Activated naive CD8-positive, alpha-beta T cell treated with anti-CD3 and anti-CD28 coated beads, Interleukin-2, amount 50 U/mL, for 24 hours (primary cell): ENCODE measurements around the gene RAB36.

Experiments
- ATAC-seq: fragments of 150-1000 bp; cut with Tn5 transposase; one replicate; pipeline ENCODE4 v1.10.0; 2021
- DNase-seq: peaks from one replicate; pipeline ENCODE4 v3.0.0; 2021
- H3K27ac Mint-ChIP-seq: one replicate; pipeline ENCODE4 v1.8.0; 2021; ENCODE audit warnings: mild to moderate bottlenecking, mixed read lengths
- H3K27me3 Mint-ChIP-seq: one replicate; pipeline ENCODE4 v1.8.0; 2021; ENCODE audit warnings: mixed read lengths
- H3K36me3 Mint-ChIP-seq: one replicate; pipeline ENCODE4 v1.8.0; 2021; ENCODE audit warnings: low read depth, mixed read lengths
- H3K4me1 Mint-ChIP-seq: one replicate; pipeline ENCODE4 v1.8.0; 2021; ENCODE audit warnings: mixed read lengths
- H3K4me3 Mint-ChIP-seq: one replicate; pipeline ENCODE4 v1.8.0; 2021; ENCODE audit warnings: mild to moderate bottlenecking, moderate library complexity, mixed read lengths
- H3K9me3 Mint-ChIP-seq: one replicate; pipeline ENCODE4 v1.8.0; 2021; ENCODE audit warnings: mixed read lengths

Gene RAB36, protein sequence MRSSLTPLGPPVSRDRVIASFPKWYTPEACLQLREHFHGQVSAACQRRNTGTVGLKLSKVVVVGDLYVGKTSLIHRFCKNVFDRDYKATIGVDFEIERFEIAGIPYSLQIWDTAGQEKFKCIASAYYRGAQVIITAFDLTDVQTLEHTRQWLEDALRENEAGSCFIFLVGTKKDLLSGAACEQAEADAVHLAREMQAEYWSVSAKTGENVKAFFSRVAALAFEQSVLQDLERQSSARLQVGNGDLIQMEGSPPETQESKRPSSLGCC

DNA sequence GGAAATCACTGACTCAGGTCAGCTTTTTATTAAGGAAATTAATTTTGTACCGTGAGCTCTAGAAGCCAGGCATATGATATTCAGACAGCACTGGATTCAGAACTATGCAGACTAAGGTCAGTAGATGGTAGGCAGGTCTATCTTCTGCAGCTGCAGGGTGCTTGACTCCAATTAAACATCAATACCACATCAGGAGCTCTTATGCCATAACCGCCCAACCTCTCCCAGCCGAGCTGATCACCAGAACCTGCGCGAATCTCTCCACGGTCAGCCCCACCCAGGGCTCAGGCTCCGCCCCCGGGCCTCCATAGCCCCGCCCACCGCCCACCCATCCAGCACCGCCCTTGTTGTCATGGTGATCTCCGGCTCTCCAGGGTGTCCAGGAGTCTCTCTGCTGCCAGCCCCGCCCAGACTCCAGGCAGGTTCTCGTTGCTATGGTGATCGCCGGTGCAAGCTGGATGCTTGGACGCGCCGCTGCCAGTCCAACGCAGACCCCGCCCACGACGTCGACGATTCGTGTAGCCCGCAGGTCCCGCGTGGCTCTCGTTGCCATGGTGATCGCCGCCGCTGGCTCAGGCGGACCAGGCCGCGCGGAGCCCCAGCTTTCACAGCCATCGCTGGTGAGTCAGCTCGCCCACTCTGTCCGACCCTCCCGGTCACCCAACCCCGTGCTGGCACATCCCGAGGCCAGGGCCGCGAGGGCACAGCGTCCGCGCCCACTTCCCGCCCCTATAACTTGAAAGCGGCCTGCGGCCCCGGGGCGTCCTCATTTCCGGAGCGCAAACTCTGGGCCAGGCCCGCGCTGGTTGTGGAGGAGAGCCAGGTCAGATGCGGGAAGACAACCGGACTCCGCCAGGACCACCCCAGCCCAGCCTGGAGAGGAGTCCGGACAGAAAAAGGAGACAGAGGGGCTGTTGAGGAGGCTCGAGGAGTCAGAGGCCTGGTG is at the start of gene RAB36:
Gene RAB36 (plus strand): TSS at position 546 of the 946 bp plus-strand sequence. CDS start 1,140 bp downstream, outside the sequence.
- H3K9me3 Mint-ChIP-seq, result no peaks in the 10 kb centered on the region
- H3K4me1 Mint-ChIP-seq, result peaks cover 43% of the 10 kb centered on the region
- DNase-seq, result peak; percentile 84
- H3K4me3 Mint-ChIP-seq, result peak within 1 kb of the TSS; percentile 71
- peaks cover 4% of the 10 kb centered on the region for H3K36me3 Mint-ChIP-seq
- peak within 1 kb of the TSS; percentile 42 for H3K27ac Mint-ChIP-seq
- ATAC-seq, result peak; percentile 57
- no peaks in the 10 kb centered on the region for H3K27me3 Mint-ChIP-seq

DNA sequence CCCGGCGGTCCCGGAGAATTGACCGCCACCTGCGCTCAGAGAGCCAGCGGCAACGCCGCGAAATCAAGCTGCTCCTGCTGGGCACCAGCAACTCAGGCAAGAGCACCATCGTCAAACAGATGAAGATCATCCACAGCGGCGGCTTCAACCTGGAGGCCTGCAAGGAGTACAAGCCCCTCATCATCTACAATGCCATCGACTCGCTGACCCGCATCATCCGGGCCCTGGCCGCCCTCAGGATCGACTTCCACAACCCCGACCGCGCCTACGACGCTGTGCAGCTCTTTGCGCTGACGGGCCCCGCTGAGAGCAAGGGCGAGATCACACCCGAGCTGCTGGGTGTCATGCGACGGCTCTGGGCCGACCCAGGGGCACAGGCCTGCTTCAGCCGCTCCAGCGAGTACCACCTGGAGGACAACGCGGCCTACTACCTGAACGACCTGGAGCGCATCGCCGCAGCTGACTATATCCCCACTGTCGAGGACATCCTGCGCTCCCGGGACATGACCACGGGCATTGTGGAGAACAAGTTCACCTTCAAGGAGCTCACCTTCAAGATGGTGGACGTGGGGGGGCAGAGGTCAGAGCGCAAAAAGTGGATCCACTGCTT is 49.4 kb upstream of the RAB36 start:
- ATAC-seq (no peak), DNase-seq (no peak)
- Mint-ChIP-seq H3K4me3 (no peak overlapping the region), H3K27me3 (no peaks in the 10 kb centered on the region), H3K9me3 (no peaks in the 10 kb centered on the region), H3K4me1 (no peaks in the 10 kb centered on the region), H3K27ac (no peak overlapping the region), H3K36me3 (no peaks in the 10 kb centered on the region)

DNA sequence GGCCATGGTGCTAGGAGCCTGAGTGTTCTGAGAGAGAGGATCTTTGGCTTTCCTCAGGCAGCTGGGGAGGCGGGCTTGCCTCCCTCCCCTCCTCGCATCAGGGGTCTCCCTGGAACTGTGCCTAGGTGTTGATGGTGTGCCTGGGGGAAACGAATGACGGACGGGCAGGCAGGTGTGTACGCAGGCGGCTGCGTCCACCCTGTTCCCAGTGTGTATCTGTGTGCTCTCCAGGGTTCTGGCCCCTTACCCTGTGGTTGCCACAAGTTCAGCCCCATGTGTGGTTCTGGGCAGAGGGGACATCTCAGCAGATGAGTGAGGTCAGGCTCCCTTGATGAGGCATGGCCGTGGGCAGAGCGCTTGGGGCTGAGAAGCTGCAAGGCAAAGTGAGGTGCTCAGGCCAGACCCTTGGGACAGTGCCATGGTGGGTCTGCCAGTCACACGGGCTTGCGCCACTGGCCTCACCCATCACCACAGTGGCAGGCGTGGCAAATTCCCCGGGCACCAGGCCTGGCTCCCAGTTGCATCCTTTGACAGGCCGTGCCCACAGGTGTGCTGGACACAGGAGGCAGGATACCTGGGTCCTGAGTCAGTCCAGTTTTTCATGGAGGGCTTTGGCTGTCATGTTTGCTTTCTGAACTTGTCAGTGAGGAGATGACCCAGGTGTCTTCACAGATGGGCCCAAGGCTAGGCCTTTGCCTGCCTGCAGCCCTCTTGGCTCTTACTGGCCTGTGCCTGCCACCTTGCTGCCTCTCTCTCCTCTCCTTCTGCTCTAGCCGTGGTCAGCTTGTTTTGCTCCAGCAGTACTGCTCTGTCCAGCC is 47.7 kb upstream of the RAB36 start:
- ATAC-seq (no peak), DNase-seq (no peak)
- H3K4me3 Mint-ChIP-seq, result no peak overlapping the region
- H3K27me3 Mint-ChIP-seq, result no peaks in the 10 kb centered on the region
- H3K9me3 Mint-ChIP-seq, result no peaks in the 10 kb centered on the region
- H3K4me1 Mint-ChIP-seq, result no peaks in the 10 kb centered on the region
- H3K27ac Mint-ChIP-seq, result no peak overlapping the region
- no peaks in the 10 kb centered on the region for H3K36me3 Mint-ChIP-seq

DNA sequence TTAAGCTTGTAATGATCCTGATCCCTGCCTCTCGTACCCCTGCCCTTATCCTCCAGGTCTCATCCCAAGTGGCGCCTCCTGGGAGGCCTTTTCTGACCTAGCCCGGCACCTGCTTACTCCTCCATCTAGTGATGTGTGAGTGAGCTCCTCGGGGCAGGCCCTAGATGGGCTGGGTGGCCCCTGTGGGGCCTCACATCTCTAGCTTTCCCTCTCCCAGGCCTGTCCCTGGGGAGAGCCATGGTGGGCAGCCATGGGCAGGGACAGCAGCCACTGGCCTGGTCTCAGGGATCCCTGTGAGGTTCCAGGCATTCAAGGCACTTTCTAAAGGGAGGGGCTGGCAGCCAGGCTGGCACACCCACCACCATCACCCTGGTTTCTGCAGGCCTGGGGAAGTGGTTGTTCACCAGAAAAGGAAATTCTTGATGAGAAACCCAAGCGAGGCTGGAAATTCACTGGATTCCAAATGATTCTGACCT is 47.0 kb upstream of the RAB36 start:
- H3K4me3 Mint-ChIP-seq, result no peak overlapping the region
- H3K36me3 Mint-ChIP-seq, result no peaks in the 10 kb centered on the region
- no peaks in the 10 kb centered on the region for H3K27me3 Mint-ChIP-seq
- ATAC-seq (no peak), DNase-seq (no peak)
- no peaks in the 10 kb centered on the region for H3K9me3 Mint-ChIP-seq
- no peaks in the 10 kb centered on the region for H3K4me1 Mint-ChIP-seq
- no peak overlapping the region for H3K27ac Mint-ChIP-seq

DNA sequence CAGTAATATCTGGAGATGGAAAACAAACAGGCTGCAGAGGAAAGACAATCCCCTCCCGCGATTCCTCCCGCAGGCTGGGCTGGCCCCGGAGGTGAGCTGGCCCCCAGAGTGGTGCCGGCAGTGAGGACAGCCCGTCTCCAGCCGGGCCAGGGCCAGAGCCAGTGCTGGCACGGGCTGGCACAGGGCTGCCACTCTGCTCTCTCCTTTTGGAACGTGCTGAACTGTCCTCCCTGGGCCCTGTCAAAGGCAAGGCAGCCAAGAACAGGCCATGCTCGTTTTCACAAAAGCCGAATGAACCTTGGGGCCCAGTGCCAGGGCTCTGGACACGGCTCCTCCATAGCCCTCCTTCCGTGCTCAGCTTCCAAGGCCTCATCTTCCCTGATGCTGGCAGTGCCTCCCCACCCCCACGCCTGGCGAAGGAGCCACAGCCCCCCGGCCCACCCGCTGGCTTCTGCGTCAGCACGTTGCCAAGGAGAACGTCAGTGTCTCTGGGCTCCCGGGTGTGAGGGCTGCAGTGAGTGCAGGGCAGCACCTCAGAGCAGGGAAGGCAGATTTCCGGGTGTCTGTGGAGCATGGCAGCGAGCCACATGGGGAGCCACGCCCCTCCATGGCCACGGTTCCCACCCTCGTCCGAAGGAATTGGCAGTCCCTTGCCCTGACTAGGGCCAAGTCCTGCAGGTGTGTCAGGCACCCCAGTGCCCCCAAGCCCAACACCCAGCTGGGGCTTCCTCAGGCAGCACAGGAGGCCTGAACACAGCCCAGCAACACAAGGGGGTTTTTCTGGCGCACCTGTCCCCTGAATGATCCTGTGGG is 46.4 kb upstream of the RAB36 start:
- Mint-ChIP-seq H3K27me3 (no peaks in the 10 kb centered on the region), H3K36me3 (no peaks in the 10 kb centered on the region), H3K4me1 (no peaks in the 10 kb centered on the region), H3K9me3 (no peaks in the 10 kb centered on the region), H3K27ac (no peak overlapping the region), H3K4me3 (no peak overlapping the region)
- no peak for ATAC-seq
- DNase-seq, result no peak

DNA sequence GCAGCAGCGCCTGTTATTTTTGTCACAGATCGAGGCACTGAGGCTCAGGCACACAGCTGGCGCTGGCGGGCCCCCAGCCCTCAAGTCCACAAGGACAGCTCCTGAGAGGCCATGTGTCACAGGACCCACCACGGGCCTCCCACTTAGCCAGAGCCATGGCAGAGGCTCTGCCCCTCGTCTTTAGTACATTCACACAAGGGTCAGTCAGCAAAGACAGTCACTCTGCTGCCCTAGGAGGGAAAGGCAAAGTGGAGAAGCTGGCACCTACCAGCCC is 45.8 kb upstream of the RAB36 start:
- H3K27me3 Mint-ChIP-seq, result no peaks in the 10 kb centered on the region
- H3K4me3 Mint-ChIP-seq, result no peak overlapping the region
- no peaks in the 10 kb centered on the region for H3K4me1 Mint-ChIP-seq
- no peaks in the 10 kb centered on the region for H3K36me3 Mint-ChIP-seq
- DNase-seq, result no peak
- no peak overlapping the region for H3K27ac Mint-ChIP-seq
- no peaks in the 10 kb centered on the region for H3K9me3 Mint-ChIP-seq
- no peak for ATAC-seq

DNA sequence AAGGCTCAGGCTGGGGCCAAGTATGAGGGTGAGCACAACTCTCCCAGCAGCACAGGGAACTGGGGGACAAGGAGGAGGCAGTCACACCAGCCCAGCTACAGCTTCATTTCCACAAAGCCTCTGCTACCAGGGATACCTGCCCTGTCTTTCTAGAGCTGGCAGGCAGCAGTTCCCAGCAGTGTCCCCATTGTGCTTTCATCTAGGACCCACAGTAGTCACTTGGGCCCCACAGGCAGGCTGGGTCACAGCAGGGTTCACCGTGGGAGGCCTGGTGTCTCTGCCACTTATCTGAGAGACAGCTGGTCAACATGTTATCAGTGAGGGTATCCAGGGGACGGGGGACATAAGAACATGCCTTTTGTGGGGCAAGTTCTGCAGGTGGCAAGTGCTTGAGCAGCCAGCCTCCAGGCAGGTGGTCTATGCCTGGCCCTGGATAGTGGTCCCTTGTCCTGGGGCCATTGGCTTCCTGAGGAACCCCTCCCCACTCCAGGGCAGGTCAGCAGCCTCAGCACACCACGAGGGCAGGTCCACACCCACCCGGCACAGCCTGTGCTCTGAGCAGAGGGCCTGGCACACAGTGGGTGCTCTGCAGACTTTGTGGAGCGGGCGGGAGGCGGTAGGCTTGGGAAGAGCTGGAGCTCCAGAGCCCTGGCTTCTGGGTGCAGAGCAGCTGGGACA is 45.0 kb upstream of the RAB36 start:
- DNase-seq, result no peak
- no peak overlapping the region for H3K4me3 Mint-ChIP-seq
- H3K27ac Mint-ChIP-seq, result no peak overlapping the region
- H3K36me3 Mint-ChIP-seq, result no peaks in the 10 kb centered on the region
- no peaks in the 10 kb centered on the region for H3K9me3 Mint-ChIP-seq
- ATAC-seq, result no peak
- no peaks in the 10 kb centered on the region for H3K4me1 Mint-ChIP-seq
- H3K27me3 Mint-ChIP-seq, result no peaks in the 10 kb centered on the region

DNA sequence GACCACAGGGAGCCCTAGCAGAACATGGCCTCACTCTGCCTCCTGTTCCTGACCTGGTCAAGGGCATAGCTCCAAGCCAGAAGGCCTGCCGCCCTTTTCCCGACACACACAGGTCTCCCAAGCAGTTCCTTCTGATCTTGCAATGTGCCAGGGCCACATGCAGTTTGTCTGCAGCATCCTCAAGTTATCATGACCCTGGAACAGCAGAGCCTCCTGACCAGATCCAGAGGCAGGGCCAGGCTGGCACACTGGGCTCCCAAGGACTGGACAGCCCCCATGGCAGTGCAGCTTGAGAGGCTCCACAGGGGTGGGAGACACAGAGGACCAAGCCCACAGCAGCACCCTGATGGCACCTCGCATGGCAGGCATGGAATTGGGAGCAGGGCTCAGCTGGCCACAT is 43.8 kb upstream of the RAB36 start:
- Mint-ChIP-seq H3K4me3 (no peak overlapping the region), H3K27ac (no peak overlapping the region), H3K36me3 (no peaks in the 10 kb centered on the region), H3K9me3 (no peaks in the 10 kb centered on the region), H3K4me1 (no peaks in the 10 kb centered on the region), H3K27me3 (no peaks in the 10 kb centered on the region)
- ATAC-seq (no peak), DNase-seq (no peak)

DNA sequence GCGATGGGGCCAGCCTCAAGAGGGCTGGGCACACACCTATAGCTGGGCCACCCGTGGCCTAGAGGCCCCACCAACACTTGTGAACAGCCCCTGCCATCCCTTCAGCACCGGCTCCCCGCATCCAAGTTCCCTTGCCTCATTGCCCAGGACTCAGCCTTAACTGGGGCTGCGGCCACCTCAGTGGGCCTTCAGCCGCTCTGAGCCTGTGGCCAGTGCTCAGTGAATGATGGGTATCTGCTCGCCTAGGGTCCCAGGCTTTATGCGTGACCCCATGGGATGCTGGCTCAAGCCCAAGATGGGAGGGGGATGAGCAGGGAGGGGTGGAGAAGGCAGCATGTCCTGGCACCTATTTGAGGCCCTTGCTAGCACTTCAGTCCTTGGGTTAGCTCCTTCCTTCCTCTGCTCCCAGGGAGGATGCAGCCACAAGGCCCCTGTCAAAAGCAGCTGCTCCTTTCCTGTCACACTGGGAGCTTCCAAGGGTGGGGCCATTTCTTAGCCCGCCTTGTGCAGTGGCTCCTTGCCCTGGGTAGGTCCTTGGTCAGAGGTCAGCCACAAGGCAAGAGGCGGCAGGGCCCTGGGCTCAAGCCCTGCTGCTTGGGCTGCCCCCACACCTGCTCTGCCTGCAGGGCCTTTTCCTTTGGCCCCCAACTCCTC is 43.1 kb upstream of the RAB36 start:
- H3K4me1 Mint-ChIP-seq, result no peaks in the 10 kb centered on the region
- no peaks in the 10 kb centered on the region for H3K27me3 Mint-ChIP-seq
- H3K27ac Mint-ChIP-seq, result no peak overlapping the region
- ATAC-seq (no peak), DNase-seq (no peak)
- no peaks in the 10 kb centered on the region for H3K36me3 Mint-ChIP-seq
- H3K9me3 Mint-ChIP-seq, result no peaks in the 10 kb centered on the region
- no peak overlapping the region for H3K4me3 Mint-ChIP-seq

DNA sequence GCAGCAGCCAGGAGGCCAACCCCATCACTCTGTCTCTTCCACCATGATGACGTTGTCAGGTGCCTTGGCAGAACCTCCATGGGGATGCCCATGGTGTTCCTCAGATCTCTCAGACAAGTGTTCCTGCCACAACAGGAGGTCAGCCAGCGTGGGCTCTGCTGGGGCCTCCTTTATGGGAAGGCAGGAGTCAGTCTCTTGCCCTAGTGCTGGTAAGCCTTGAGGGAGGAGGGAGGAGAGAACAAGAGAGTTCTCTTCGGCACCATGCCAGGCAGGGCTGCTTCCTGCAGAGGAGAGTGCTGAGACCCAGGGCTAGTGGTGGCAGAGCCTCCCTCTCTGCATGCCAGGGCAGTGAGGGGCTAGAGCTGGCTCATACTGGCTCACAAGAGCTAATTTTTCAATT is 42.5 kb upstream of the RAB36 start:
- DNase-seq, result no peak
- Mint-ChIP-seq H3K36me3 (no peaks in the 10 kb centered on the region), H3K4me1 (no peaks in the 10 kb centered on the region), H3K27ac (no peak overlapping the region), H3K4me3 (no peak overlapping the region), H3K9me3 (no peaks in the 10 kb centered on the region), H3K27me3 (no peaks in the 10 kb centered on the region)
- no peak for ATAC-seq

DNA sequence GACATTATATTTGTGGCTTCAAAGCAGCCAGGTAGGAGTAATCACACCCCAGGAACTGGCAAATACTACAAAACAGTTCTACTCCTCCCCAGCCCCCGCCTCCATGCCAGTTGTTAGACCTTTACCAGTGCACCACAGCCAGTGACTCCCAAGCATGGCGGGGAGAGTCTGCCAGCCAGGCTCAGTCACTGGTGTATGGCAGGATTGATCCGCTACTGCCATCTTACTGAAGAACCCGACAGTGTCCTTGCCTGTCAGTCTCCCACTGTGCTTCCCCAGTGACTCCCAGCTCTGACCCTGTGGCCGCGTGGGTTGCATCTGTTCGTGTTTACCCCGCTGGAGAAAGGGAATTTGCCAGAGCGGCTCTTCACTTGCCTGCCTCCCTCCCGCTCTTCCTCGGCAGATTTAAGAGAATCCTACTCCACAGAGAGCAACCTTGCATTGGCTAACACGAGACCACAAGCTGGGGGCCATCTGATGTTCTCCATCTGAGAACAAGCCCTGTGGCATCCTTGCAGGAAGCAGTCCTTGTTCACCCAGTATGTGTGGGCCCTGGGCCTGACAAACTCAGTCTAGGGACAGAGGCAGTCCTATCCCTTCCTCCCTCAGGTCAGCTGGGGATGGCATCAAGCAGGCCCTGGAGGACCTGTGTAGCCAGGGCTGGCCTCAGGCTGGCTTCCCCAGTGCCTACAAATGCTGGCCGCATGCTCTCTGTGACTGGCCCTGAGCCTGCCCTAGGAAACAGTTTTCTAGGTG is 41.9 kb upstream of the RAB36 start:
- Mint-ChIP-seq H3K27me3 (no peaks in the 10 kb centered on the region), H3K4me1 (no peaks in the 10 kb centered on the region), H3K27ac (no peak overlapping the region), H3K9me3 (no peaks in the 10 kb centered on the region), H3K4me3 (no peak overlapping the region), H3K36me3 (no peaks in the 10 kb centered on the region)
- ATAC-seq (no peak), DNase-seq (no peak)

DNA sequence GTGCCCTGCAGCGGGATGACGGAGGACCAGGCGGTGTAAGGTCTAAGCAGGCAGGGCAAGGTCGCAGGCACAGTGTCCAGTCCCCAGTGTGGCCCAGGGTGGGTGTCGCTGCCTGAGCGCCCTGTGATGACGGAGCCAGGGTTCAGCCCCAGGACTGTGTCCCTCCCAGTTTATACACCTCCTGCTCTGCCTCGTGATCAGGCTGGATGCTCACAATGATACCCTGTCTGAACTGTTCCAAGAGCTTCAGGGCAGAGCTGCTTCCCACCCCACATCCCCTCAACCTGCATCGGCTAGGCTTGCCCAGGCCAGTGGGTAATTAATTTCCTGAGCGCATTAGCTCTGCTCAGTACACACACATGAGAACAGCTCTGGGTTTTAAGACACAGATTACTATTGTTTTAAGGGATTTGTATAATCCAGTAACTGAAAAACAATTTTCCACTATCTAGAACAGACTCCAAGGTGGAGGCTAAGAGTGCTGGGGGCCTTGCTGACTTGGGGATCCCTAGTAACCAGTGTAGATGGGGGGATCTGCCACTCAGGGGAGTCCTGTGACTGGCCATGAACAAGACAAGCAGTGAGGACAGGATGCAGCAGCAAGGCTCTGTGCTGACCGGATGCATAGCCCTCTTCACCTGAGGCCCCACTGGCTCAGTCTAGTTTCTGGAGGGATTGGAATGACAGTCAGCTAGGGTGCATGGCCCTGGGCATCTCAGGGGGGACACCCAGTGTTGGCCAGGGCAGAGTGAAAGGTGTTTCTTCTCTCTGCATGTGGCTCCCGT is 40.9 kb upstream of the RAB36 start:
- DNase-seq (no peak), ATAC-seq (no peak)
- no peak overlapping the region for H3K4me3 Mint-ChIP-seq
- H3K36me3 Mint-ChIP-seq, result no peaks in the 10 kb centered on the region
- H3K4me1 Mint-ChIP-seq, result no peaks in the 10 kb centered on the region
- no peaks in the 10 kb centered on the region for H3K27me3 Mint-ChIP-seq
- no peaks in the 10 kb centered on the region for H3K9me3 Mint-ChIP-seq
- H3K27ac Mint-ChIP-seq, result no peak overlapping the region
